ENCODE results near the gene APOM. TPM values are rescaled to one million over a fixed set of nuclear protein-coding genes. Genes with fewer than 3 reads are reported as not detected.

APOM gene
- 0.30 TPM in 1 of 2 replicates, not detected in the other for total RNA-seq

GRCh38 chr6:31655349-31656237, at the start of gene APOM:
APOM (plus strand) TSS chr6:31655894; CDS start chr6:31655967, 73 bp downstream.

GRCh38 chr6:31614684-31615578, 40.8 kb upstream of the APOM start, which contains the start of gene AIF1:
AIF1 (plus strand) TSS chr6:31615234; CDS start chr6:31615330, 96 bp downstream.

GRCh38 chr6:31620586-31621319, 34.9 kb upstream of the APOM start, which contains the start of gene PRRC2A:
PRRC2A (plus strand) TSS chr6:31620715; CDS start chr6:31622790, 2,075 bp downstream.

GRCh38 chr6:31660381-31661261, 4.9 kb downstream of the APOM start, which contains the start of gene C6orf47:
C6orf47 (minus strand) TSS chr6:31660778; CDS start chr6:31659947, 831 bp downstream.

GRCh38 chr6:31664790-31665500, 9.3 kb downstream of the APOM start, which contains the start of gene GPANK1:
GPANK1 (minus strand) TSS chr6:31664997; CDS start chr6:31664478, 519 bp downstream.

GRCh38 chr6:31665501-31666336, 10.0 kb downstream of the APOM start, which contains the start of gene CSNK2B:
CSNK2B (plus strand) TSS chr6:31666080; CDS start chr6:31666832, 752 bp downstream.

GRCh38 chr6:31669676-31670075, 14.0 kb downstream of the APOM start, which contains the start of gene LY6G5B:
LY6G5B (plus strand) TSS chr6:31669976; CDS start chr6:31670951, 975 bp downstream.

GRCh38 chr6:31680226-31681134, 24.8 kb downstream of the APOM start, which contains the start of gene LY6G5C:
LY6G5C (minus strand) TSS chr6:31681067; CDS start chr6:31680373, 694 bp downstream.

GRCh38 chr6:31702819-31703716, 47.4 kb downstream of the APOM start, which contains the start of gene ABHD16A:
ABHD16A (minus strand) TSS chr6:31703324; CDS start chr6:31703281, 43 bp downstream.

GRCh38 chr6:31706599-31706998, 50.9 kb downstream of the APOM start, which contains the start of gene LY6G6F:
LY6G6F (plus strand) TSS chr6:31706866; CDS start chr6:31706907, 41 bp downstream.

Other genes starting within 250 kb of the APOM start
- gene MICB, start 157.7 kb upstream of the APOM start, total RNA-seq, result 23.4 and 50.3 TPM in 2 replicates
- not detected in 2 replicates for gene MCCD1, start 126.9 kb upstream of the APOM start, total RNA-seq
- gene DDX39B, start 113.9 kb upstream of the APOM start, total RNA-seq, result 354 and 456 TPM in 2 replicates
- gene ATP6V1G2, start 109.3 kb upstream of the APOM start, total RNA-seq, result 0.97 and 2.0 TPM in 2 replicates
- gene NFKBIL1, start 108.3 kb upstream of the APOM start, total RNA-seq, result 25.3 and 26.9 TPM in 2 replicates
- gene LTA, start 83.6 kb upstream of the APOM start, total RNA-seq, result not detected in 2 replicates
- under 0.01 TPM in 1 of 2 replicates, not detected in the other for gene TNF, start 80.3 kb upstream of the APOM start, total RNA-seq
- gene LTB, start 73.5 kb upstream of the APOM start, total RNA-seq, result 3.2 and 6.7 TPM in 2 replicates
- 0.32 TPM in 1 of 2 replicates, not detected in the other for gene LST1, start 69.6 kb upstream of the APOM start, total RNA-seq
- gene NCR3, start 62.9 kb upstream of the APOM start, total RNA-seq, result not detected in 2 replicates
- not detected in 2 replicates for gene AIF1, start 40.7 kb upstream of the APOM start, total RNA-seq
- 22.2 and 24.0 TPM in 2 replicates for gene PRRC2A, start 35.2 kb upstream of the APOM start, total RNA-seq
- 90.4 and 110 TPM in 2 replicates for gene BAG6, start 3.2 kb upstream of the APOM start, total RNA-seq
- gene C6orf47, start 4.9 kb downstream of the APOM start, total RNA-seq, result 18.8 and 21.1 TPM in 2 replicates
- 10.2 and 10.7 TPM in 2 replicates for gene GPANK1, start 9.1 kb downstream of the APOM start, total RNA-seq
- gene CSNK2B, start 10.2 kb downstream of the APOM start, total RNA-seq, result 84.3 and 95.2 TPM in 2 replicates
- gene LY6G5B, start 14.1 kb downstream of the APOM start, total RNA-seq, result 0.97 and 1.7 TPM in 2 replicates
- under 0.01 and 2.7 TPM in 2 replicates for gene LY6G5C, start 25.2 kb downstream of the APOM start, total RNA-seq
- gene ABHD16A, start 47.4 kb downstream of the APOM start, total RNA-seq, result 41.3 and 51.1 TPM in 2 replicates
- not detected in 2 replicates for gene LY6G6F, start 51.0 kb downstream of the APOM start, total RNA-seq
- gene LY6G6D, start 59.5 kb downstream of the APOM start, total RNA-seq, result not detected in 2 replicates
- not detected in 2 replicates for gene LY6G6C, start 65.9 kb downstream of the APOM start, total RNA-seq
- gene MPIG6B, start 67.5 kb downstream of the APOM start, total RNA-seq, result not detected in 2 replicates
- gene DDAH2, start 73.4 kb downstream of the APOM start, total RNA-seq, result 68.5 and 79.6 TPM in 2 replicates
- gene CLIC1, start 80.6 kb downstream of the APOM start, total RNA-seq, result 865 and 1,138 TPM in 2 replicates
- 7.1 and 7.9 TPM in 2 replicates for gene MSH5, start 84.1 kb downstream of the APOM start, total RNA-seq
- gene SAPCD1, start 106.8 kb downstream of the APOM start, total RNA-seq, result 0.65 TPM in 1 of 2 replicates, not detected in the other
- gene VWA7, start 121.4 kb downstream of the APOM start, total RNA-seq, result not detected in 2 replicates
- 50.3 and 57.1 TPM in 2 replicates for gene VARS1, start 139.9 kb downstream of the APOM start, total RNA-seq
- 57.2 and 65.0 TPM in 2 replicates for gene LSM2, start 151.1 kb downstream of the APOM start, total RNA-seq
- gene HSPA1L, start 159.4 kb downstream of the APOM start, total RNA-seq, result 0.76 and 0.97 TPM in 2 replicates
- 43.5 and 61.9 TPM in 2 replicates for gene HSPA1A, start 159.6 kb downstream of the APOM start, total RNA-seq
- gene HSPA1B, start 171.8 kb downstream of the APOM start, total RNA-seq, result 60.1 and 104 TPM in 2 replicates
- gene NEU1, start 206.9 kb downstream of the APOM start, total RNA-seq, result 58.1 and 93.8 TPM in 2 replicates
- 0.15 and 0.32 TPM in 2 replicates for gene SLC44A4, start 223.1 kb downstream of the APOM start, total RNA-seq
- gene EHMT2, start 241.8 kb downstream of the APOM start, total RNA-seq, result 36.4 and 43.8 TPM in 2 replicates
- 2.6 and 2.9 TPM in 2 replicates for gene ZBTB12, start 246.2 kb downstream of the APOM start, total RNA-seq

Measured in epithelial cell of umbilical artery (primary cell).